HG02610 (cell line): Measurements from ENCODE around the gene PPFIA3.
"Not testable (repeated sequence)": the region's sequence is repeated elsewhere in the genome, so short reads cannot be mapped to it uniquely, and the experiment has no call there.

ENCODE experiments used
- ATAC-seq: cut with Tn5 transposase; IDR thresholded peaks from one replicate; pipeline ENCODE4 v1.9.1; 2021; ENCODE audit warnings: mild to moderate bottlenecking, moderate library complexity; ENCODE audit not compliant: unreplicated experiment

The PPFIA3 gene

GRCh38 chr19:49119411-49120324 lies at the start of gene PPFIA3:
Gene PPFIA3, plus strand, starts transcription at chr19:49119544. Its CDS starts 8,330 bp downstream, at chr19:49127874.
- ATAC-seq, result no peak

- no peak for ATAC-seq
Observed at GRCh38 chr19:49070416-49070815, 48.9 kb upstream of the PPFIA3 start.

GRCh38 chr19:49071860-49072547 lies 47.3 kb upstream of the PPFIA3 start:
- ATAC-seq, result no peak

- no peak for ATAC-seq
Observed at GRCh38 chr19:49073514-49074378, 45.6 kb upstream of the PPFIA3 start.

GRCh38 chr19:49074869-49075268 lies 44.5 kb upstream of the PPFIA3 start:
- not testable (repeated sequence) for ATAC-seq

- no peak for ATAC-seq
Observed at GRCh38 chr19:49080392-49080791, 39.0 kb upstream of the PPFIA3 start.

- no peak for ATAC-seq
Observed at GRCh38 chr19:49081273-49081672, 38.1 kb upstream of the PPFIA3 start.

- ATAC-seq, result no peak
Observed at GRCh38 chr19:49084206-49085019, 34.9 kb upstream of the PPFIA3 start.

GRCh38 chr19:49085020-49085867 lies 34.1 kb upstream of the PPFIA3 start, which contains the start of gene SNRNP70:
Gene SNRNP70, plus strand, starts transcription at chr19:49085451. Its CDS starts 964 bp downstream, at chr19:49086415.
- ATAC-seq, result peak; percentile 75

GRCh38 chr19:49085868-49086232 lies 33.5 kb upstream of the PPFIA3 start:
- no peak for ATAC-seq

- no peak for ATAC-seq
Observed at GRCh38 chr19:49086296-49086695, 33.0 kb upstream of the PPFIA3 start.

GRCh38 chr19:49091391-49092038 lies 27.8 kb upstream of the PPFIA3 start:
- ATAC-seq, result no peak

- ATAC-seq, result no peak
Observed at GRCh38 chr19:49092686-49093085, 26.7 kb upstream of the PPFIA3 start.

- ATAC-seq, result no peak
Observed at GRCh38 chr19:49094505-49095482, 24.6 kb upstream of the PPFIA3 start.

GRCh38 chr19:49097453-49098288 lies 21.7 kb upstream of the PPFIA3 start:
- no peak for ATAC-seq

- ATAC-seq, result no peak
Observed at GRCh38 chr19:49098795-49099194, 20.5 kb upstream of the PPFIA3 start.

- ATAC-seq, result no peak
Observed at GRCh38 chr19:49101160-49101559, 18.2 kb upstream of the PPFIA3 start.
